Left hindlimb (tissue), 1 donor: ENCODE results near the gene IPO4.

ENCODE experiments used
- DNase-seq: peaks from one replicate; pipeline ENCODE4 v3.0.0-alpha.2; 2018

Gene IPO4

DNA sequence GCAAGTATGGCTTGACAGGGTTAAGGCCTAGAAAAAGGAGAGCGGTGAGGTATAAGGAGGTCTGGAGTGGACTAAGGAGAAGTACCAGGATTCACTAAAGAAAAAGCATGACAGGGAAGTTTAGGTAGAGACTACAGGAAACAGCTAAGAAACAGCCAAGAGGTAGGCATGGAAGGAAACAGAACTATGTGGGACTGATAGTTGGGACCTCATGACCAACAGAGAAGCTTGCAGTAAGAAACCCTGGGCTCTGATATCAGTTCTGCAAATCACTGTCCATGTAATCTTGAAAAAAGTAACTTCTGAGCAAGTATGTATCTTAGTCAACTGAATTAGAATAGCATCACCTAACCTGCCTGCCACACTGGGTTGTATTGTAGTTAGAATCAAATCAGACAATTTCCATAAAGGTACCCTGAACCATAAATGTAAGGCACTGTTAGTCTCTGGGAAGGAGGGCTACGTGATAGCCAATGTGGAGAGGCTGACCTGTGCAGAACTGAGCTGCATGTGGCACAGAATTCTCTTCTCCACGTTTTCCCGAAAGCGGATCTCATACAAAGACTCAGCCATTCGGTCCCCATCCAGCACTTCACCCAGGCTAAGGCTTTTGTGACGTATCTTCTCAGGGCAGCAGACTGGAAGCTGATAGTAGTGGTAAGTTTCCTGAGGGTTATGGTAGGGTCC, 5.7 kb upstream of the IPO4 start:
- DNase-seq, result peak; percentile 14

DNA sequence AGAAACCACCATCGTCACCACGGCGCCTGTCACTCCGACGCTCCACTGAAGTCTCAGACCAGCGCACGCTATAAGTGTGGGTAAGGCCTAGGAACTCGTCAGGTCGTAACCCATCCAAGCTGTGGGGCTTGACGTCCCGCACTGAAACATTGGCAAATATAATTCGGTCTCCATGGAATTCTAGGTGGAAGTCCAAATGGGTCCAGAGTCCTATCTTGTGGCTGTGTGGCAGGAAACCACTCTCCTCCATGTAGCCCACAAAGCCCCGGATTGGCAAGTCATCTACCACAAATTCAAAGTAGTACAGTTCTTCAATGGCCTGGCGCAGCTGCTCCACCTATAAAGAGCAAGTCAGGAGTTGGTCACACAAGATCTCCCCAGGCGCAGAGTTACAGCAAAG, 4.3 kb upstream of the IPO4 start:
- no peak for DNase-seq

DNA sequence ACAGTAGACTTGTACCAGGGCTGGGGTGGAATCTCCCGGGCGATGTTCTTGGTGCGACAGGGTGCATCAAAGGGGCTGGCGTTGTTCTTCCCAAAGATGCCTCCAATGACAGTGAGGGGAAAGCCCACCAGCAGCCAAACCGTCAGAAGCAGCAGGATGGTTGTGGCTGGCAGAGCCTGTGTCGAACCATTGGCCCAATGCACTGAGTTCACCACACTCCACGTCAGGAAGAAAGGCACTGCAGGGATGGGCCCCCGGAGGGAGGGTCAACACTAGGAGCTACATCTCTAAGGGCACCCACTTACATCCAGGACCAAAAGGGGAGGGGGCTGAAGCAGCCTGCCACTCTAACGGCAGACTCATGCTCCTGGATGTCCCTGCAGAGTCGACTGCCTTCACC, 1.8 kb upstream of the IPO4 start:
- no peak for DNase-seq

DNA sequence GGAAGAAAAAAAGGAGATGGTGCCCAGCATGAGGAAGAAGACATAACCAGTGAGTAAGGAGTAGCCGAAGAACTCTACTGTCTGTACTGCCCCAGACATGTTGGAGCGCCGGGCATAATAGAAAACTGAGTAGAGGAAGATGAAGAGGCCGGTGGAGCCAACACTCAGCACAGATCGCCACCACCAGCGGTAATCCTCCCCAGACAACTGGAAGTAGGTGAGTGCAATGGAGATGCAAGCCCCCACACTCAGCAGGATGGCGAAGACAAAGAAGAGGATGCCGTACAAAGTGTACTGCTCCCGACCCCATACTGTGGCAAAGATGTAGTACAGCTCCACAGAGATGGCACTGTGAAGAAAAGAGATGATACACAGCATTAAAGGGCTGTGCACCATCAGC, 844 bp upstream of the IPO4 start:
- no peak for DNase-seq

DNA sequence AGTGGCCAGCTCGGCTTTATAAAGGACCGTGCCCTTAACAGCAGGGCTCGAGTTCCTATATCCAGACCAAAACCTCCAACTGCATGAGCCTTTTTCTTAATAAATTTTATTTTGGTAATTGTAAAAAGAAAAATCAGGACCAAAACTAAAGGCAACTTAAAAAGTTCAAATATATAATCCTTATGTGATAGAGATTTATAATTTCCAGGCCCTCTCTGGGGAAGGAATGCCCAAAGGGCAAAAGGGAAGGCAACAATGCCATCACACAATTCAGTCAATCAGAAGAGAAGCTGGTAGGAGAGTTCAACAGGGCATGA, 401 bp upstream of the IPO4 start:
- no peak for DNase-seq

DNA sequence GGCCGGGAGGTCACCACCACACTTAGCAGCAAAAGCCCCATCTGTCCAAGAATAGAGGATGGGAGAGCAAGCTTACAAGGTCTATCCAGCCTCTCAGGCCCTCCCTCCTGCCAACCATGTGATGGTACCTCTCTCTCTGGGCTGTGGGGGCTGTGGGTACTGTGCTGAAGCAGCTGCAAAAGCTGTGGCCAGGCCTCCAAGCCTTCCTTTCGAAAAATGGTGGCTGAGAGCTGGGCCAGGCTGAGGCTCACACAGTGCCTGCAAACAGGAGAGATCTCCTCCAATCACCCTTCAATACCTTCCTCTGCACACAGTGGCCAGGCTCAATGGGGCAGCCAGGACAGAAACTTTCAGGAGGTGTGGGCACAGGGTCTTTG, 1.1 kb downstream of the IPO4 start:
- DNase-seq, result no peak

DNA sequence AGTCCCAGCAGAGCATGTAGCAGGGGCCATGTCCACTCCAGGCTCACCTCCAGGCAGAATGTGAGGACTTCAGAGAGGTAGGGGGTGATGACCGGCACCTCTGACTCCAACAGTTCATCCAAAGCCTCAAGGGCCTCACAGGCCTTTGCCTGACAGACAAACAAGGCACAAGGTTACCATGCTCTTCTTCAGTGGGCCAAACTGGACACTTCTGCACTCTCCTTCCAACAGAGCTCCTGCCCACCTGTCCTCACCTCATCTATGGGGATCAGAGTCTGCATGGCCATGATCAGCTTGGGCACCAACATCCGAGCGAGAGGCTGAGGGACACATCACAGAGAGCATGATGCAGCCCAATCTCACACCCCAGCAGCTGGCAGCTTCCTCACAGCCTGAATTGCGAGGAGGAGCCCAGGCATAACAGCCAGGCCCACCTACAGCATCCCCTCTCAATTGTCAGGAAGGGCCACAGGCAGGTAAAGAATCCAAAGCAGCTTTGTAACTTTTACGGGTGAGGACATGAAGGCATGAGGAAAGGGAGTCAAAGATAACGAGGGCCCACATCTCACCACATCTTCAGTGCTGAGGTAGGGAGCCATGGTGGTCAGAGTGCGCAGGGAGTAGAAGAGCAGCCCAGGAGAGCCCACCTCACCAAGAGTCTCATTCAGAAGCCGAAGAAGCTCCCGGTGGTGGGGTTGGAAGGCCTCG, 1.6 kb downstream of the IPO4 start:
- no peak for DNase-seq

DNA sequence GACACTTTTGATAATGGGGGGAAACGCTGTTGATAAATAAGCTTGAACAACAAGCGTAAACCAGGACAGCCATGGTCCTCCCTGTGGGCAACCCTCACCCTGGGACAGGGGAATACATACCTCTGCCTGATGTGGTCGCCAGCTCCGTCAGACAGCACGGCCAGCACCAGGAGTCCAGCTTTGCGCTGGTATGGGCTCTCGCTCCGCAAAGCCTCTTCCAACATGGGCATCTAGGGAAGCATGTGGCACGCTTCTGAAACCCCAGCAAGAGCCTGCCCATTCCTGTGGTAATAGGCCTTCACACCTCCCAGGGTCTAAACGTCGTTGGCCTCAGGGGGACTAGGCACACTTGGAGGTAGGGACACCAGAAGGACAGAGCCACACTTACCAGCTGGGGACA, 2.9 kb downstream of the IPO4 start:
- no peak for DNase-seq

DNA sequence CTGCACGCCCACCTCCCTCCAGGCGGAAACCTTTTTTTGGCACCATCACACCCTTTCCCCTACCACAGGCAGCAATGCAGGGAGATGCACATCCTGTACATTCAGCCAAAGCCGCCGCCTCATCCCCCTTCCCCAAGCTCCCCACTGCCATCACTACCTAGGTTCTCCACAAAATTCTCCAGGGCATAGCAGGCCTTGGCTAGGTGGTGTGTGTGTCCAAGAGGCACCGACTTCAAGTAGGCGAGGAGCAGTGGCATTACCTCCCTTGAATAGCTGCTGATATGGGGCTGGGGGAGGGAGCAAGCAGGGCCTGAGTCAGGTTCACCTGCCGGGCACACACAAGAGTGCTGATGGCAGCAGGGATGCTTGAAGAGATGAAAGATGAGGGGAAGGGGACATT, 3.6 kb downstream of the IPO4 start:
- no peak for DNase-seq

DNA sequence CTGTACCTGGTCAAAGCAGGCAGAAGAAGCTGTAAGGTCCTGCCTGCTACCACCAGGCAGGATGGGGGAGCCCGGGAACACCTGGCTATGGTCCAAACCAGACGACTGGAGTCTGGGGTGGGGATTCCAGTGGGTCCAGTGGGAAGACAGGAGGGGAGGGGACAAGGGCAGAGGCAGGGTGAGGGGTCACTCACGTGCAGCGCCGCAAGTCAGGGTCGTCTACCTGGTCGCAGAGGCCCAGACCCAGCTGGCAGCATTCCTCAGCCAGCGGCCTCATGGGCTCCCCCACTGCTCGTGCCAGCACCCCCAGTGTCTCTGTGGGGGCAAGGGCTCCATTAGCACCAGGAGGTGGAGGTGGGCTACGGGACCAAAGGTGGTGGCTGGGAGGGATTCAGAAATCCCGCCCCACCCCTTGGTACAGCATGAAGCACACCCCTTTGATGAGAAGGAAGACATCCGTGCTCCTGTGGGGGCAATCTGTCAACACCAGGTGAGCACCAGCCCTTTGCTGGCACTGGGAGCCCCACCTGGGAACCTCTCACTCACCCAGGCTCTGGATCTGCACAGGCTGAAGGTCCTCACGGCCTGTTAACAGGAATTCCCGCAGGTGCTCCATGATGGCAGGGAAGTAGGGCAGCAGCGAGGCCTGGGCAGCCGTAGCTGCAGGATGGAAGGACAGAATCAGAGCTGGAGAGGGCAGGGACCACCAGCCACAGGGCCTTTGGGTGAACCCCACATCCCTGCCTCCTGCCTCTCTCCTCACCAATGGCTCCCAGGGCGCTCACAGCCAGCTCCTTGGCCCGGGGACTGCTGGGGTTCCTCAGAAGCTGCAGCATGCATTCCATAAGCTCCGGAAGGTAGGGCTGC, 4.3 kb downstream of the IPO4 start:
- peak; percentile 28 for DNase-seq

DNA sequence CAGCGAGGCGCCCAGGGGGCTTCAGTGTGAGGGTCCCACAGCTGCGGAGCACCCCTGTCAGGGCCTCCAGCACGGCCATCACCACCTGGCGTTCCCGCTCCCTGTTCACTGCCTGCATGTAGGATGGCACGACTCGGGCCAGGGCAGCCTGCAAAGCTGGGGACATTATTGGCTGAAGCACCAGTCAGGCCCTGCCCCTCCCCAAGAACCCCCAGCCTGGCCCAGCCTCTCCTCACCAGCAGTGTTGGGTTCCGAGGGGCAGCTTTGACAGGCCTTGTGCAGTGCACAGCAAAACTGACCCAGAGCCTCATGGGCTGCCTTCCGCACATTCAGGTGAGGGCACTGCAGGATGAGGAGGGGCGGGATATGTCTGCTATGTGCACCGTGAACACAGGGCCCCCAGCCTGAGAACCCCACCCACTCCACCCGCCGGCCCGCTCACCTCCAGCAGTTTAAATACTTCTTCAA, 5.6 kb downstream of the IPO4 start:
- DNase-seq, result no peak

DNA sequence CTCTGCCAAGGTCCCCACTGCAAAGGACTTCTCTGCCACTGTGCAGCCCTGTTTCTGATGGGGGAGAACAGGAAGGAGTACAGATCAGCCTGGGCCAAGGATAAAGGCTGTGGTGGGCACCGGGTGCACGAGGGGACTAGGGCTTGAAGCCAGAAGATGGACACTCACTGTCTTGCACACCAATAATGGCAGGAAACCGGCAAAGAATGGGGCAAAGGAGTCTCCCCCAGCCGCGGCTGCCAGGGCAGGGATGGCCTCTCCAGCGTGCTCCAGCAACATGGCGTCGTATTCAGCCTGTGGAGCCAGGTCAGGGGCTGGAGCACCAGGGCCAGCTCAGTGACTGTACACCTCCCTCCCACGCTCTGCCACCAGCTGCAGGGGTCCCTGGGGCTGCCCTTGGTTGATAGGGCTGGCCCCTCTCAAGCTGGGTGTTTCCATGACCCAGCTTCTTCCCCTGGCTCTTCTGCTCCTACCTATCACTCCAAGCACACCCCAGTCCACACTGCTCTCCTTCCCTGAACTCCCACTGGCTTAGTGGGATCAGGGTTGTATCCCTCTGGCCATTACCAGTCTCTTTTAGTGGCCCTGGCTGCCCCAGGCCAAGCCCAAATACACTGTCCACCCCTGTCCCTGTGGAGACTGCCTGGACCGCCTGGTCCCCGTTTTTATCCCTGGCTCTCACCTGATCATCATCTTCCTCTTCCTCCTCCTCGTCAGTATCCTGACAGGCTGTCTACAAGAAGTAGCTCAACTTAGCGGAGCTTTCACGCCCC, 6.3 kb downstream of the IPO4 start:
- DNase-seq, result no peak

DNA sequence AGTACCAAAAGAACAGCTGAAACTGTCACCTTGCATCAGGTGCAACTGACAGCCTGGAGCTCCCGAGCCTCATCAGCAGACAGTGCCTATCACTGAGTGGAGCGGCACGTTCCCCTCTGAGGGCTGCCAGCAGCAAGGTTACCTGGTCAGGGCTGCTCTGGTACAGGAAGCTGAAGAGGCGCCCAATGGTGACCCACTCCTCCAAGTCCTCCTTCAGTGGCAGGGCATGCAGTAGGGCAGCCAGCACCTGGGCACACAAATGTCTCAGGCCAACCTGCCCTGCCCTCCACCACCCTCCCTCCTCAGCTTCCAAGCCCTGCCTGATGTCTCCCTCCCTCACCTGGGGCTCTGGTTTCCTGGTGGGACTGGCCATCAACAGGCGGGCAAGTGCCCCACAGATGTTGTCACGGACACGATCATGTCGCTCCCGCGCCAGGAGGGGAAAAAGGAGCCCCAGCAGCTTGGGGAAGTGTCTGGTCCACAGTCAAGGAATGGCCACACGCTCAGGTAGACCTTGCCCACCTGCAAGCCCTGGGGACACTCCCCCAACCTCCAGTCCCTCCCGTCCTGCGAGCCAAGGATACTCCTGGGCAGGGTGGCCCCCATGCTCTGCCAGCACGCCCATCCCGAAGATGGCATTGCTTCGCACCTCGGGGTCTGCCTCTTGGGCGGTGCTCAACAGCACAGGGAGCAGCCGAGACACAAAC, 7.1 kb downstream of the IPO4 start:
- no peak for DNase-seq

DNA sequence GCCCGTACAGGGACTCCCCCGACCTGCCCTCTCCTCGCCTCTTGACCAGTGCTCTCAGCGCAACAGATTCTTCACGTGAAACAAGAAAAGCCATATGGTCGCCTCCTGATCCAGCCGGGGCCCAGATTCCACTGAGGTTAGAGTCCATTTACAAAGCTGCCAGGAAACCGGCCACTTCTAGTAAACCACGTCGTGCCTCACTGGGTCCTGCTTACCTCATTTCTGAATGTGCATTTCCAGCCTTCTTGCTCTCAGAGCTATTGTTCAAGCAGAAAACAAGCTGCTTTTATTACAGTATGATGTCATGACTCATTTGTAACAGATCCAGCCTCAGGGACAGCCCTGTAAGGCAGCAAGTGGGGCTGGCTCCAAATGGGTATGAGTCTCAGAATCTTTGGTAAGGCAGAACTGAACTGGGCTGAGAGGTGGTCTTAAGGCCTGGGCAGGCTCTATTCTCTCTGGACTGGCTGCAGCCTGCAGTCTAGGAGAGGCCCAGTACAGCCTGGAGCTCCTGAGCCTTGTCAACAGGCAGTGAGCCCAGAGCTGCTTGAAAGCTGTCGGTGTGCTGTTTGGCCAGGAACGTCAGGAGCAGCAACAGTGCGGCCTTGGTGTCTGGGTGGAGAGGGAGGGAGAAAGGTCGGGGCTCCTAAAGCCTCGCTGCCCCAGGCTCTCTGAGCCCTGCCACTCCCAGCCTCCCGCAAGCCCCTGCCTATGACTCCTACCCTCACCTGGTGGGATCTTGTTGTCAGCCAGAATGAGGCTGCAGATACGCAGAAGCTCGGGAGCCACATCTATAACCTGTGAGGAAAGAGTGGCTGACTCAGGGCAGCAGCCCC, 8.4 kb downstream of the IPO4 start:
- DNase-seq, result no peak

DNA sequence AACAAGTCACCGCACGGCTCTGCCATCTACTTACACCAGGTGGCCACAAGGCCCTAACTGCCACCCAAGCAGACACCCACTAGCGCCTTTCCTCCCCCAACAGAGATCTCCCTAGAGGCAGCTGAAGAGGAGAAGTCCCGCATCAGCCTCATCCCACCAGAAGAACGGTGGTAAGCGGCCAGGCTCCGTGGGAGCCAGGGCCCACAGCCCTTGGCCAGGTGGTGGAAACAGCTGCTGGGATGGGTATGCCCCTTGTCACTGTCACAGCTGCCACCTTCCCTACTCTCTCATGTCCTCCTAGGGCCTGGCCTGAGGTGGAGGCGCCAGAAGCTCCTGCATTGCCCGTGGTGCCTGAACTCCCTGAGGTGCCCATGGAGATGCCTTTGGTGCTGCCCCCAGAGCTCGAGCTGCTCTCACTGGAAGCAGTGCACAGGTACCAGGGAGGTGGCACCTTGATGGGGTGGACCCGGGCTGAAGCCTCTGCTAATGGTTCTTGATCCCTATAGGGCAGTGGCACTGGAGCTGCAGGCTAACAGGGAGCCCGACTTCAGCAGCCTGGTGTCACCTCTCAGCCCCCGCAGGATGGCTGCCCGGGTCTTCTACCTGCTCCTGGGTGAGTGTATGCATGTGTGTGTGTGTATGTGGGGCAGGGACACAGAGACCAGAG, 9.2 kb downstream of the IPO4 start:
- DNase-seq, result no peak

DNA sequence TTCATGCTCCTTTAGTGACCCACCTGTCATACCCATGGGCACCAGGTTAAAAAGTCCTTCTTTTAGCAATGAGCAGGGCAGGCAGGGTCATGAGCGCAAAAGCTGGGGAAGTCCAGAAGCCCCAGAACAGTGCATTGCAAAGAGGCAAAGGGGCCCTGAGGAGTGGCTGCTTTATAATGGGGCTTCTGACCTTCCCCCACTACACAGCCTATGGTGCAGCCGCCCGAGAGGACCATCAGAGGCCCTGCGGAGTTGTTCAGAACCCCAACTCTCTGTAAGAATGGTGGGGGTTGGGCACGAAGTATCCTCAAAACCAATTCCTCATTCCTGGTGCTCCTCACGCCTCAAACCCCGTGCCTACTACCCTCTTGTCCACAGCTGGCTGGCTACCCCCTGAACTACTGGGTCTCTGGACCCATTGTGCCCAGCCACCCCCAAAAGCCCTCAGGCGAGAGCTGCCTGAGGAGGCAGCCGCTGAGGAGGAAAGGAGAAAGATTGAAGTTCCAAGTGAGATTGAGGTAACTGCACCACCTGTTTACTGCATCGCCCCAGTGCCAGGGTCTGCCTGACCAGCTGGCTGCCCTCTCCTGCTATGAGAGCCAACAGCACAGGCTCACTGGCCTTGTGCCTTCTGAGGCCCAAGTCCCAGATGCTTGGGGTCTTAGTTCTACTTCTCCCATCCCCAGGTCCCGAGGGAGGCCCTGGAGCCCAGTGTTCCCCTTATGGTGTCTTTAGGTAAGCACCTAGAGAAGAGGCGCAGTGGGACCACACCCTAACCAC, 10.0 kb downstream of the IPO4 start:
- no peak for DNase-seq

DNA sequence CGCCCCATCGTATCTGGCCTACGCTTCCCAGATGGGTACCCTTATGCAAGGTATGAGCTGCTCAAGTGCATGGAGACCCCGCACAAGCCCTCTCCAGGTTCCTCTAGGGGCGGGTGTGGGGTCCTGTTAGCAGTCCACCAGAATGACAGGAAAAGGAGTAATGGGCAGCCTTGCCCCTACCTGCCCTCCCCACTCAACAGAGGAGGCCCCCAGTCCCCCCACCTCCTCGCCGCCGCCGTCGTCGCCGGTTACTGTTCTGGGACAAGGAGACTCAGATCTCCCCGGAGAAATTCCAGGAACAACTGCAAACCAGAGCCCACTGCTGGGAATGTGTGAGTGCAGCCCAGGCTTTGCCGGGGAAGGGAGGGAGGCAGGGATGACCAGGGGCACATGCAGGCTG, 10.7 kb downstream of the IPO4 start:
- no peak for DNase-seq

DNA sequence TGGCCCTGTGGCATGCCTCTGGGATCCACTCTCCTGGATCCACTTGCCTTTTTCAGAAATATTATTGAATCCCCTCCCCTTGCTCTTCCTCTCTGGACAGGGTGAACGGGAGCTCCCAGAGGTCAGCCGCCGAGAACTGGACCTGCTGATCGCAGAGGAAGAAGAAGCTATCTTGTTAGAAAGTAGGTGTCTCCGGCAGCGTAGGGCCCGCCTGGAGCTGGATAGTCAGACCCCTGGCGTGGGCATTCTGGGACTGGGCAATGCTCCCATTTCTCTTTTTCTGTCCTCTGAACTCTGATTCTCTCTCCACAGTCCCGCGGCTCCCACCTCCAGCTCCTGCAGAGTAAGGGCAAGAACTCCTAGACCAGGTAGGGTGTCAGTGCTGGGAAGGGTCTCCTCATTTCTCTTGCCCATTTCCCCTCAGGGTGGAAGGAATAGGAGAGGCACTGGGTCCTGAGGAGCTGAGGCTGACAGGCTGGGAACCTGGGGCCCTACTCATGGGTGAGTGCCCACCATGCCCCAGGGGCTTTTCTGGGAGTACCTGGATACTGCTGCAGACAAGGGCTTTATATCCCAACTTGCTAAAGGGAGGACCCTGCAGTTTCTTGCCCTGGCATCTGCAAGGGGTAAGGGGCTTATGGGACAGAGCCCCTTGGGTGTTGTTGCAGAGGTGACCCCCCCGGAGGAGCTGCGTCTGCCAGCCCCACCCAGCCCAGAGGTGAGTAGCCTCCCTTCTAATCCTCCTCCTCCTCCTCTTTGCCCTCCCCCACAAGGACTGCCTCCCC, 11.4 kb downstream of the IPO4 start:
- DNase-seq, result no peak

DNA sequence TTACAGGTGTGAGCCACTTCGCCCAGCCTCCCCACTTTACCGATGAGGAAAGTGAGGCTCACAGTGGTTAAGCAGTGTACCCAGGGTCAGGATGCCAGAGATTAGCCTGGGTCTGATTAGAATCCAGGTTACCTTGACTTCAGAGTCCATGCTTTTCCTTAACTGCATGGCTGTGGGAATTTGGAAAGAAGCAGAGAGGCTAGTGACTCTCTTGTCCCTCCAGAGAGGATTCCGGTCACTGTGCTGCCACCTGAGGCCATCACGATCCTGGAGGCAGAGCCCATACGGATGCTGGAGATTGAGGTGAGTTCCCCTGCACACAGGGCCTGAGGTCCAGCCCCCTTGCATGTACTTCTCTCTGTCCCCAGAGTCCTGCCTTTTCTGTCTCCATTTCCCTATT, 12.0 kb downstream of the IPO4 start:
- no peak for DNase-seq
